SK-N-SH (cell line): ENCODE results near the gene EIF3F. TPM values are rescaled to one million over a fixed set of nuclear protein-coding genes. Genes with fewer than 3 reads are reported as not detected.
A peak's percentile ranks its signal among the peaks of the same experiment; 100 is the strongest.

Experiments
- CTCF ChIA-PET: fragments of 300-600, 350-600 bp; formaldehyde crosslinking; extraction: SDS; loops from one replicate; lab custom pipeline; 2021; lab: Yijun Ruan, JAX
- POLR2A ChIA-PET: fragments of 350-600 bp; sonication (Branson Sonifier 250); formaldehyde crosslinking; extraction: SDS; loops from one replicate; lab custom pipeline; 2020; ENCODE audit warnings: antibody characterized with exemption, inconsistent platforms; lab: Yijun Ruan, JAX
- DNase-seq: peaks from one replicate; pipeline ENCODE4 v3.0.0; 2012
- H2AFZ ChIP-seq: fragments of 200-600 bp; sonication (generic); 2 replicates; pipeline ENCODE4 v1.8.1; 2016; ENCODE audit warnings: antibody characterized with exemption, mild to moderate bottlenecking, low read depth
- H3F3A ChIP-seq: fragments of 200-600 bp; sonication (generic); replicated peaks from 2 replicates; pipeline ENCODE3; 2016; ENCODE audit warnings: antibody characterized with exemption, mild to moderate bottlenecking; ENCODE audit not compliant: insufficient read depth
- H3K27ac ChIP-seq, 2 experiments: fragments of 200-500 bp in 1 of 2; fragments of 200-600 bp in 1 of 2; sonication (Bioruptor generic) in 1 of 2; sonication (generic), shearing (Covaris generic) in 1 of 2; 2 replicates each; pipeline versions ENCODE4 v1.5.1 to v1.6.1; 2014 to 2016; ENCODE audit warnings: low read depth in 2 of 2, inconsistent platforms in 1 of 2, low read length in 1 of 2, mild to moderate bottlenecking in 1 of 2, mixed read lengths in 1 of 2
- H3K27me3 ChIP-seq: fragments of 200-600 bp; sonication (generic), shearing (Covaris generic); 2 replicates; pipeline ENCODE4 v1.6.1; 2016; ENCODE audit warnings: mixed run types; ENCODE audit not compliant: insufficient read depth
- H3K36me3 ChIP-seq, 2 experiments: fragments of 200-500 bp in 1 of 2; fragments of 200-600 bp in 1 of 2; sonication (Bioruptor generic) in 1 of 2; sonication (generic) in 1 of 2; replicated peaks in 1 of 2; 2 replicates each; pipeline versions ENCODE3 to v1.5.1; 2014 to 2016; ENCODE audit warnings: low read length in 1 of 2, mild to moderate bottlenecking in 1 of 2; ENCODE audit not compliant: insufficient read depth in 2 of 2, control insufficient read depth in 1 of 2
- H3K4me1 ChIP-seq, 2 experiments: fragments of 200-500 bp in 1 of 2; fragments of 200-600 bp in 1 of 2; sonication (Bioruptor generic) in 1 of 2; sonication (generic), shearing (Covaris generic) in 1 of 2; 2 replicates each; pipeline versions ENCODE4 v1.5.1 to v1.6.1; 2014 to 2016; ENCODE audit warnings: low read depth in 1 of 2, low read length in 1 of 2, mixed run types in 1 of 2; ENCODE audit not compliant: insufficient read depth in 2 of 2, control insufficient read depth in 1 of 2
- H3K4me2 ChIP-seq: fragments of 200-600 bp; sonication (generic), shearing (Covaris generic); 2 replicates; pipeline ENCODE4 v1.6.1; 2017; ENCODE audit warnings: mixed run types
- H3K4me3 ChIP-seq, 2 experiments: fragments of 200-500 bp in 1 of 2; fragments of 200-600 bp in 1 of 2; sonication (Bioruptor generic) in 1 of 2; sonication (generic), shearing (Covaris generic) in 1 of 2; 2 replicates each; pipeline versions ENCODE4 v1.5.1 to v1.8.1; 2014 to 2016; ENCODE audit warnings: low read depth in 2 of 2, inconsistent platforms in 1 of 2, low read length in 1 of 2, mild to moderate bottlenecking in 1 of 2, mixed read lengths in 1 of 2, moderate library complexity in 1 of 2
- H3K79me2 ChIP-seq: fragments of 200-600 bp; sonication (generic); 2 replicates; pipeline ENCODE4 v1.8.1; 2017; ENCODE audit warnings: mild to moderate bottlenecking; ENCODE audit not compliant: insufficient read depth
- H3K9ac ChIP-seq: fragments of 200-600 bp; sonication (generic); 2 replicates; pipeline ENCODE4 v1.6.1; 2017; ENCODE audit warnings: mixed run types
- H3K9me2 ChIP-seq: fragments of 200-600 bp; sonication (generic); 2 replicates; pipeline ENCODE4 v1.6.1; 2017; ENCODE audit warnings: mixed run types
- H3K9me3 ChIP-seq: fragments of 200-600 bp; sonication (generic); 2 replicates; pipeline ENCODE4 v1.6.1; 2017; ENCODE audit warnings: mixed run types, mild to moderate bottlenecking, moderate library complexity
- H4K20me1 ChIP-seq: fragments of 200-600 bp; sonication (generic); 2 replicates; pipeline ENCODE4 v1.6.1; 2017; ENCODE audit warnings: mild to moderate bottlenecking, mixed run types; ENCODE audit not compliant: insufficient read depth
- ELF1 ChIP-seq: IDR thresholded peaks from 2 replicates; pipeline ENCODE4 v1.4.0; 2012
- EP300 ChIP-seq, 2 experiments: IDR thresholded peaks; 2 replicates each; pipeline versions ENCODE4 v1.4.0 to v1.6.1; 2012; ENCODE audit warnings: borderline replicate concordance in 1 of 2, low read depth in 1 of 2, low read length in 1 of 2
- EZH2phosphoT487 ChIP-seq: fragments of 200-600 bp; sonication (generic); IDR thresholded peaks from 2 replicates; pipeline ENCODE4 v1.6.1; 2017; ENCODE audit warnings: low read depth, mixed run types, mild to moderate bottlenecking, antibody characterized with exemption, moderate library complexity, borderline replicate concordance
- FOSL2 ChIP-seq: IDR thresholded peaks from 2 replicates; pipeline ENCODE4 v1.4.0; 2012; ENCODE audit warnings: low read depth, mild to moderate bottlenecking, moderate library complexity, borderline replicate concordance
- FOXJ3 ChIP-seq: sonication (generic); formaldehyde crosslinking; IDR thresholded peaks from 2 replicates; pipeline ENCODE4 v1.5.1; 2020; ENCODE audit warnings: mild to moderate bottlenecking, missing genetic modification reagents
- JUND ChIP-seq: IDR thresholded peaks from 2 replicates; pipeline ENCODE4 v1.4.0; 2012
- MEF2A ChIP-seq: IDR thresholded peaks from 2 replicates; pipeline ENCODE4 v1.4.0; 2012; ENCODE audit warnings: low read depth, borderline replicate concordance
- MXI1 ChIP-seq: IDR thresholded peaks from 2 replicates; pipeline ENCODE4 v1.6.1; 2012; ENCODE audit warnings: mild to moderate bottlenecking, low read depth, low read length, improper control_type of control experiment
- NFIC ChIP-seq: IDR thresholded peaks from 2 replicates; pipeline ENCODE4 v1.4.0; 2012; ENCODE audit warnings: borderline replicate concordance
- POLR2AphosphoS5 ChIP-seq: IDR thresholded peaks from 2 replicates; pipeline ENCODE4 v1.6.1; 2012; ENCODE audit warnings: low read depth, low read length
- RCOR1 ChIP-seq: fragments of 150-350 bp; IDR thresholded peaks from 2 replicates; pipeline ENCODE4 v1.6.1; 2017; ENCODE audit warnings: antibody characterized with exemption, low read length
- RXRA ChIP-seq: IDR thresholded peaks from 2 replicates; pipeline ENCODE4 v1.4.0; 2012; ENCODE audit warnings: low read depth, mild to moderate bottlenecking, borderline replicate concordance
- TAF1 ChIP-seq: IDR thresholded peaks from 2 replicates; pipeline ENCODE4 v1.6.1; 2012; ENCODE audit warnings: low read depth, mild to moderate bottlenecking, low read length, moderate library complexity, borderline replicate concordance
- TCF12 ChIP-seq: IDR thresholded peaks from 2 replicates; pipeline ENCODE4 v1.4.0; 2012
- TEAD4 ChIP-seq: IDR thresholded peaks from 2 replicates; pipeline ENCODE4 v1.4.0; 2012; ENCODE audit warnings: mild to moderate bottlenecking, borderline replicate concordance; ENCODE audit not compliant: insufficient read depth
- WGBS: methylation state at CpG from one replicate; pipeline ENCODE4 v1.1.6; 2017; ENCODE audit warnings: low lambda C conversion rate; 5-methylcytosine and 5-hydroxymethylcytosine counted together
- polyA plus RNA-seq, 3 experiments: library from polyadenylated mRNA; depleted of rRNA; stranded (reverse); fragments of >200 nt; gene quantifications; 2 replicates each; pipeline ENCODE4 v1.2.3, GENCODE V29; 2012
- TF ChIP-seq, protein P1 (sequence below): IDR thresholded peaks from 2 replicates; pipeline ENCODE4 v1.6.1; 2012; ENCODE audit warnings: mild to moderate bottlenecking, low read depth, low read length, moderate library complexity

The EIF3F gene
- polyA plus RNA-seq, 1 of the 3 experiments (the other 2 are of a cell fraction) = 341 TPM

GRCh38 chr11:8013833-8014232 lies 26.7 kb downstream of the EIF3F start:
- WGBS = 86% methylated on average over 5 of the region's 5 CpGs

GRCh38 chr11:8015753-8016239 lies 28.7 kb downstream of the EIF3F start:
- no peak overlapping the region; a peak in 1 of 4 replicates for H3K4me3 ChIP-seq
- no peaks in the 10 kb centered on the region for H3K9me2 ChIP-seq
- no peaks in the 10 kb centered on the region for H3K27me3 ChIP-seq
- ChIA-PET CTCF (interaction anchor here (0.8 to 7.1 kb wide), 8 partner anchors 8 to 92 kb away, joined by 3 to 90 read pairs (median 12); partner anchors contain the start of gene EIF3F), POLR2A (no interaction called here)
- peak overlapping the region in 1 of 2 experiments; percentile 57; a peak in 2 of 4 replicates for H3K27ac ChIP-seq
- H2AFZ ChIP-seq = no peak overlapping the region
- H3F3A ChIP-seq = peaks cover 21% of the 10 kb centered on the region
- TF ChIP-seq EP300 (IDR thresholded peaks at IDR 0.05; ENCODE audit: borderline replicate concordance in 1 of 2, low read depth in 1 of 2, low read length in 1 of 2) = peak in 1 of 2 experiments; percentile 43; a peak in 1 of 4 replicates
- TF ChIP-seq MEF2A = peak; percentile 83
- peak; percentile 60 for TF ChIP-seq JUND
- no peak for TF ChIP-seq EZH2phosphoT487
- TF ChIP-seq TCF12 = peak; percentile 55
- 0 out of 2 replicates have a peak, but pooled peaks have one; percentile 15 for TF ChIP-seq TEAD4
- TF ChIP-seq FOSL2 = peak; percentile 27; the same call in 1 of the 2 replicates
- TF ChIP-seq NFIC = peak; percentile 34; the same call in 1 of the 2 replicates
- TF ChIP-seq, protein P1, sequence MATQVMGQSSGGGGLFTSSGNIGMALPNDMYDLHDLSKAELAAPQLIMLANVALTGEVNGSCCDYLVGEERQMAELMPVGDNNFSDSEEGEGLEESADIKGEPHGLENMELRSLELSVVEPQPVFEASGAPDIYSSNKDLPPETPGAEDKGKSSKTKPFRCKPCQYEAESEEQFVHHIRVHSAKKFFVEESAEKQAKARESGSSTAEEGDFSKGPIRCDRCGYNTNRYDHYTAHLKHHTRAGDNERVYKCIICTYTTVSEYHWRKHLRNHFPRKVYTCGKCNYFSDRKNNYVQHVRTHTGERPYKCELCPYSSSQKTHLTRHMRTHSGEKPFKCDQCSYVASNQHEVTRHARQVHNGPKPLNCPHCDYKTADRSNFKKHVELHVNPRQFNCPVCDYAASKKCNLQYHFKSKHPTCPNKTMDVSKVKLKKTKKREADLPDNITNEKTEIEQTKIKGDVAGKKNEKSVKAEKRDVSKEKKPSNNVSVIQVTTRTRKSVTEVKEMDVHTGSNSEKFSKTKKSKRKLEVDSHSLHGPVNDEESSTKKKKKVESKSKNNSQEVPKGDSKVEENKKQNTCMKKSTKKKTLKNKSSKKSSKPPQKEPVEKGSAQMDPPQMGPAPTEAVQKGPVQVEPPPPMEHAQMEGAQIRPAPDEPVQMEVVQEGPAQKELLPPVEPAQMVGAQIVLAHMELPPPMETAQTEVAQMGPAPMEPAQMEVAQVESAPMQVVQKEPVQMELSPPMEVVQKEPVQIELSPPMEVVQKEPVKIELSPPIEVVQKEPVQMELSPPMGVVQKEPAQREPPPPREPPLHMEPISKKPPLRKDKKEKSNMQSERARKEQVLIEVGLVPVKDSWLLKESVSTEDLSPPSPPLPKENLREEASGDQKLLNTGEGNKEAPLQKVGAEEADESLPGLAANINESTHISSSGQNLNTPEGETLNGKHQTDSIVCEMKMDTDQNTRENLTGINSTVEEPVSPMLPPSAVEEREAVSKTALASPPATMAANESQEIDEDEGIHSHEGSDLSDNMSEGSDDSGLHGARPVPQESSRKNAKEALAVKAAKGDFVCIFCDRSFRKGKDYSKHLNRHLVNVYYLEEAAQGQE = no peak
- TF ChIP-seq RCOR1 = no peak
- 0 out of 2 replicates have a peak, but pooled peaks have one; percentile 30 for TF ChIP-seq RXRA
- TF ChIP-seq, all 33 proteins: peak for 8
- Histone ChIP-seq H3K79me2 (no peaks in the 10 kb centered on the region), H3K4me1 (peaks cover 10 to 24% of the 10 kb centered on the region in 2 experiments; a peak in 3 of 4 replicates), H3K4me2 (peak overlapping the region; percentile 52; the same call in 1 of the 2 replicates), H3K36me3 (no peaks in the 10 kb centered on the region), H4K20me1 (0 out of 2 replicates have a peak, but pooled peaks cover 5% of the 10 kb centered on the region), H3K9ac (no peak overlapping the region), H3K9me3 (no peaks in the 10 kb centered on the region)
- DNase-seq = no peak
- WGBS = 38% methylated on average over 4 of the region's 4 CpGs

More at GRCh38 chr11:8013833-8014232, 26.7 kb downstream of the EIF3F start:
- H3K9me2 ChIP-seq = no peaks in the 10 kb centered on the region
- TF ChIP-seq, protein P1 = no peak
- no peak for TF ChIP-seq EP300 (IDR thresholded peaks at IDR 0.05; ENCODE audit: borderline replicate concordance in 1 of 2, low read depth in 1 of 2, low read length in 1 of 2)
- TF ChIP-seq NFIC = no peak
- TF ChIP-seq EZH2phosphoT487 = no peak
- no peak for TF ChIP-seq ELF1
- no peak for TF ChIP-seq FOSL2
- TF ChIP-seq POLR2AphosphoS5 = no peak
- no peak for TF ChIP-seq TAF1
- no peak for TF ChIP-seq JUND
- TF ChIP-seq FOXJ3 = no peak
- no peak for TF ChIP-seq MXI1
- TF ChIP-seq, all 33 proteins: peak for 0
- CTCF ChIA-PET = interaction anchor here (0.6 to 7.1 kb wide), 3 partner anchors 20 to 96 kb away, joined by 3 to 83 read pairs (median 3); no protein-coding TSS in a partner anchor
- Histone ChIP-seq H3K79me2 (no peaks in the 10 kb centered on the region), H3K4me1 (peaks cover 5 to 18% of the 10 kb centered on the region in 2 experiments; a peak in 3 of 4 replicates), H3K4me3 (no peak overlapping the region), H2AFZ (no peak overlapping the region), H3K9ac (no peak overlapping the region), H3K4me2 (no peak overlapping the region), H3K27ac (no peak overlapping the region), H3K27me3 (no peaks in the 10 kb centered on the region), H3F3A (peaks cover 21% of the 10 kb centered on the region), H3K36me3 (no peaks in the 10 kb centered on the region), H4K20me1 (0 out of 2 replicates have a peak, but pooled peaks cover 5% of the 10 kb centered on the region), H3K9me3 (no peaks in the 10 kb centered on the region)
- POLR2A ChIA-PET = no interaction called here
- DNase-seq = no peak
